Measurements from ENCODE around the gene CA5B.
A peak's percentile ranks its signal among the peaks of the same experiment; 100 is the strongest.

CA5B gene

DNA sequence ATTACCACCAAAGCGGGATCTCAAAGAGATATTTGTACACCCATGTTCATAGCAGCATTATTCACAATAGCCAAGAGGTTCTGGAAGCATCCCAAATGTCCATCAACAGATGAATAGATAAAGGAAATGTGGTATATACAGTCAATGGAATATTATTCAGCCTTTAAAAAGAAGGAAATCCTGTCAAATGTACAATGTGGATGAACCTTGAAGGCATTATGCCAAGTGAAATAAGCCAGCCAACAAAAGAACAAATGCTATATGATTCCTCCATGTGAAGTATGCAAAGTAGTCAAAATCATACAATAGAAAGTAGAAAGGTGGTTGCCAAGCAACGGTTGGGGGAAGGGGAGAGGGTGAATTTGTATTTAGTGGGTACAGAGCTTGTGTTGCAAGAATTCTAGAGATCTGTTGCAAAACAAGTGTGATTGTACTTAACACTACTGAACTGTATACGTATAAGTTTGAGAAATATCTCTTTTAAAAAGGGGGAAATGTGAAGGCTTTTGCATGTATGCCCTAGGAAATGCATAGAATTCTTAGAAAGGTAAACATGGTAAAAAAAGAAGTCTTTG is 47.2 kb downstream of the CA5B start:
- no peaks in the 10 kb centered on the region for H4K20me1 ChIP-seq (ENCODE audit: control insufficient read depth, insufficient read depth, low read depth, low read length)
- no peak overlapping the region for H3K27ac ChIP-seq (ENCODE audit: low read depth, low read length)
- no peaks in the 10 kb centered on the region for H3K36me3 ChIP-seq (ENCODE audit: control insufficient read depth, low read length)
- no peak overlapping the region for H3K4me2 ChIP-seq (ENCODE audit: low read length)
- no peaks in the 10 kb centered on the region for H3K27me3 ChIP-seq (ENCODE audit: control insufficient read depth, low read length)
- no peaks in the 10 kb centered on the region for H3F3A ChIP-seq (ENCODE audit: control insufficient read depth, insufficient read depth)
- H3K9me2 ChIP-seq (replicated peaks; ENCODE audit: control insufficient read depth, low read length), result no peaks in the 10 kb centered on the region
- no peak for TF ChIP-seq EZH2phosphoT487 (IDR thresholded peaks at IDR 0.05; ENCODE audit: borderline replicate concordance, low read length)
- TF ChIP-seq, protein P1, sequence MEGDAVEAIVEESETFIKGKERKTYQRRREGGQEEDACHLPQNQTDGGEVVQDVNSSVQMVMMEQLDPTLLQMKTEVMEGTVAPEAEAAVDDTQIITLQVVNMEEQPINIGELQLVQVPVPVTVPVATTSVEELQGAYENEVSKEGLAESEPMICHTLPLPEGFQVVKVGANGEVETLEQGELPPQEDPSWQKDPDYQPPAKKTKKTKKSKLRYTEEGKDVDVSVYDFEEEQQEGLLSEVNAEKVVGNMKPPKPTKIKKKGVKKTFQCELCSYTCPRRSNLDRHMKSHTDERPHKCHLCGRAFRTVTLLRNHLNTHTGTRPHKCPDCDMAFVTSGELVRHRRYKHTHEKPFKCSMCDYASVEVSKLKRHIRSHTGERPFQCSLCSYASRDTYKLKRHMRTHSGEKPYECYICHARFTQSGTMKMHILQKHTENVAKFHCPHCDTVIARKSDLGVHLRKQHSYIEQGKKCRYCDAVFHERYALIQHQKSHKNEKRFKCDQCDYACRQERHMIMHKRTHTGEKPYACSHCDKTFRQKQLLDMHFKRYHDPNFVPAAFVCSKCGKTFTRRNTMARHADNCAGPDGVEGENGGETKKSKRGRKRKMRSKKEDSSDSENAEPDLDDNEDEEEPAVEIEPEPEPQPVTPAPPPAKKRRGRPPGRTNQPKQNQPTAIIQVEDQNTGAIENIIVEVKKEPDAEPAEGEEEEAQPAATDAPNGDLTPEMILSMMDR (IDR thresholded peaks at IDR 0.05; ENCODE audit: low read depth, low read length, poor library complexity, severe bottlenecking), result no peak
- no peak overlapping the region for H3K4me3 ChIP-seq (ENCODE audit: low read length)
- peaks cover 17% of the 10 kb centered on the region for H3K4me1 ChIP-seq (ENCODE audit: control insufficient read depth, low read length)
- no peaks in the 10 kb centered on the region for H3K79me2 ChIP-seq (ENCODE audit: control insufficient read depth, low read length)
- H3K9me3 ChIP-seq (ENCODE audit: control insufficient read depth, insufficient read depth, low read length), result no peaks in the 10 kb centered on the region

DNA sequence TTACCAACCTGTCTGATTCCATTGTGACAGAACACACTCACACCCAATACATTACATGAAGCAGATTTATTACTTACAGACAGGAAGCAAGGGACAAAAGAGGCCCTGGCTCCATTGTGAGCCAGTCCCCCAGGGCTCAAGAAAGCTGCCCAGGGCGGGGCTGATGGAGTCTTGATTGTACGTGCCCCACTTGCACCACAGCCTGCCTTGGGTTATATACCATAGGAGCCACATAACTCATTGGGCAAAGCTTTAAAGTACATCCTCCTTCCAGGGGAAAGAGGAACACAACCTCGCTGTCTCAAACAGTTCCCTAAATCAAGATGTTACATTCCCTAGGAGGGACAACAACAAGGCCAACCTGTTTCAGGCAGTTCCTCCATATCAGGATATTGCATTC is 48.8 kb downstream of the CA5B start:
- Histone ChIP-seq H3K4me2 (ENCODE audit: low read length) (no peak overlapping the region), H3K9me2 (replicated peaks; ENCODE audit: control insufficient read depth, low read length) (no peaks in the 10 kb centered on the region), H4K20me1 (ENCODE audit: control insufficient read depth, insufficient read depth, low read depth, low read length) (no peaks in the 10 kb centered on the region), H3K36me3 (ENCODE audit: control insufficient read depth, low read length) (no peaks in the 10 kb centered on the region), H3K4me1 (ENCODE audit: control insufficient read depth, low read length) (peaks cover 14% of the 10 kb centered on the region), H3F3A (ENCODE audit: control insufficient read depth, insufficient read depth) (no peaks in the 10 kb centered on the region), H3K27ac (ENCODE audit: low read depth, low read length) (no peak overlapping the region), H3K4me3 (ENCODE audit: low read length) (no peak overlapping the region), H3K9me3 (ENCODE audit: control insufficient read depth, insufficient read depth, low read length) (no peaks in the 10 kb centered on the region), H3K27me3 (ENCODE audit: control insufficient read depth, low read length) (no peaks in the 10 kb centered on the region), H3K79me2 (ENCODE audit: control insufficient read depth, low read length) (peaks cover 13% of the 10 kb centered on the region)
- TF ChIP-seq EZH2phosphoT487 (IDR thresholded peaks at IDR 0.05; ENCODE audit: borderline replicate concordance, low read length), result no peak
- TF ChIP-seq, protein P1 (IDR thresholded peaks at IDR 0.05; ENCODE audit: low read depth, low read length, poor library complexity, severe bottlenecking), result no peak

DNA sequence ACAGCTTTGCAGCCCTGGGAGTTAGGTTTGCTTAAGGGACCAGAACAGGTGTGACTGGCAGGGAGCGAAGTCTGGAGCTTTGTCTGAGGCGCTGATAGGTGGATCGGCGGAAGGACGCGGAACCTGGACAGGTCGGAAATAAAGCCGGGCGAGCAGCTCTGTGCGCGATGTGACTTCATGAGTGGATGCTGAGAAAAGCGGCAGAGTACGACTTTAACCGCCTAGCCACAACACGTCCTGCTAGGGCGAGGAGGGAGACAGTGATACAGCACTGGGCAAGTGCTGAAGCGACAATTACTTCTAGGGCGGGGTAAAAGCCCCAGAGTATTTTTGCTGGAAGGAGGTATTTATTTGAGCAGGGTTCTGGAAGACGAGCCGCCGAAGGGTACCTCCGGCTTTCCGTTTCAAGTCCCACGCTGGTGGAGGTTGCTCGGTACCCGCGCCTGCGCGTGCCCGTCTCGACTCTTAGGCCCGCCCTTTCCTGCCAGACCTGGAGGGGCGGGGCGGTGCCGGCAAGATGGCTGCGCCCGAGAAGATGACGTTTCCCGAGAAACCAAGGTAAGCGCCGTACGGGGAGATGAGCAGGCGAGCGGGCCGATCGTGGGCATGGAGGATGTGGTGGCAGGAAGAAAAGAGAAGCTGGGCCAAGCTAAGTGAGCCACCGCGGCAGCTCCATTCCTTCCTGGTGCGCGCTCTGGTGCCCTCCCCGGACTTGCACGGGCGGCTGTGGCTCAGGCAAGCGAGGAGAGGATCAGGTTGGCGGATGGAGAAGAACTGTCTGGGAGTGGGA is 52.1 kb downstream of the CA5B start, which contains the start of gene ZRSR2:
Gene ZRSR2 (plus strand): TSS at position 506 of the 790 bp plus-strand sequence. CDS start 12 bp downstream, at position 518.
- TF ChIP-seq, protein P1 (IDR thresholded peaks at IDR 0.05; ENCODE audit: low read depth, low read length, poor library complexity, severe bottlenecking), result no peak
- TF ChIP-seq EZH2phosphoT487 (IDR thresholded peaks at IDR 0.05; ENCODE audit: borderline replicate concordance, low read length), result no peak
- peak within 1 kb of the TSS; percentile 68 for H3K27ac ChIP-seq (ENCODE audit: low read depth, low read length)
- no peaks in the 10 kb centered on the region for H4K20me1 ChIP-seq (ENCODE audit: control insufficient read depth, insufficient read depth, low read depth, low read length)
- H3F3A ChIP-seq (ENCODE audit: control insufficient read depth, insufficient read depth), result no peaks in the 10 kb centered on the region; the same call in 1 of the 2 replicates
- H3K9me2 ChIP-seq (replicated peaks; ENCODE audit: control insufficient read depth, low read length), result no peaks in the 10 kb centered on the region
- no peaks in the 10 kb centered on the region for H3K9me3 ChIP-seq (ENCODE audit: control insufficient read depth, insufficient read depth, low read length)
- H3K4me3 ChIP-seq (ENCODE audit: low read length), result peak within 1 kb of the TSS; percentile 87
- no peaks in the 10 kb centered on the region for H3K27me3 ChIP-seq (ENCODE audit: control insufficient read depth, low read length)
- H3K79me2 ChIP-seq (ENCODE audit: control insufficient read depth, low read length), result peaks cover 42% of the 10 kb centered on the region
- H3K4me1 ChIP-seq (ENCODE audit: control insufficient read depth, low read length), result peaks cover 5% of the 10 kb centered on the region; the same call in 1 of the 2 replicates
- H3K36me3 ChIP-seq (ENCODE audit: control insufficient read depth, low read length), result peaks cover 15% of the 10 kb centered on the region
- H3K4me2 ChIP-seq (ENCODE audit: low read length), result peak within 1 kb of the TSS; percentile 74

Measured in DOHH2 (cell line).